Right lung (tissue), 5 donors: Measurements from ENCODE around the gene EMP1. TPM values are rescaled to one million over a fixed set of nuclear protein-coding genes. Genes with fewer than 3 reads are reported as not detected.
A peak's percentile ranks its signal among the peaks of the same experiment; 100 is the strongest.

ENCODE experiments used
- DNase-seq, 2 donors: peaks; one replicate each; pipeline ENCODE4 v3.0.0-alpha.2; 2013
- polyA plus RNA-seq, 5 donors: library from polyadenylated mRNA; unstranded; fragments of 120-200 nt; gene quantifications; one replicate each; pipeline versions ENCODE4 v1.2.1 to v1.2.3, GENCODE V29; 2013; ENCODE audit warnings: inconsistent platforms in 1 of 5, low replicate concordance in 1 of 5; ENCODE audit not compliant: insufficient read length in 5 of 5, insufficient read depth in 1 of 5

Gene EMP1
- polyA plus RNA-seq, 5 donors, result 91.0 to 141 (median 115) TPM

GRCh38 chr12:13195785-13196129 lies 769 bp upstream of the EMP1 start:
- no peak for DNase-seq

- DNase-seq, result no peak
Observed at GRCh38 chr12:13197032-13197431, 506 bp downstream of the EMP1 start.

- DNase-seq, result peak in 1 of 2 donors; percentile 63
Observed at GRCh38 chr12:13197526-13198143, 1.1 kb downstream of the EMP1 start.

- no peak for DNase-seq
Observed at GRCh38 chr12:13198241-13198640, 1.7 kb downstream of the EMP1 start.

GRCh38 chr12:13198876-13199275 lies 2.4 kb downstream of the EMP1 start:
- DNase-seq, result no peak

GRCh38 chr12:13199592-13199991 lies 3.1 kb downstream of the EMP1 start:
- no peak for DNase-seq

- DNase-seq, result no peak
Observed at GRCh38 chr12:13200841-13201240, 4.3 kb downstream of the EMP1 start.

- no peak for DNase-seq
Observed at GRCh38 chr12:13203034-13203922, 6.8 kb downstream of the EMP1 start.

- no peak for DNase-seq
Observed at GRCh38 chr12:13204428-13204827, 7.9 kb downstream of the EMP1 start.

- DNase-seq, result no peak
Observed at GRCh38 chr12:13205809-13206559, 9.5 kb downstream of the EMP1 start.

GRCh38 chr12:13206560-13206897 lies 10.0 kb downstream of the EMP1 start:
- no peak for DNase-seq

- no peak for DNase-seq
Observed at GRCh38 chr12:13208533-13209435, 12.3 kb downstream of the EMP1 start.

- DNase-seq, result no peak
Observed at GRCh38 chr12:13209436-13210235, 13.1 kb downstream of the EMP1 start.

GRCh38 chr12:13210236-13211190 lies 14.0 kb downstream of the EMP1 start:
- no peak for DNase-seq

GRCh38 chr12:13211191-13211858 lies 14.8 kb downstream of the EMP1 start:
- DNase-seq, result no peak

GRCh38 chr12:13211859-13212664 lies 15.5 kb downstream of the EMP1 start:
- DNase-seq, result peak in 1 of 2 donors; percentile 77

- DNase-seq, result no peak
Observed at GRCh38 chr12:13215056-13215455, 18.5 kb downstream of the EMP1 start.

GRCh38 chr12:13218641-13219040 lies 22.1 kb downstream of the EMP1 start:
- DNase-seq, result no peak
